T-helper 22 cell (primary cell): ENCODE results near the gene KRT6A.
"Not testable (repeated sequence)": the region's sequence is repeated elsewhere in the genome, so short reads cannot be mapped to it uniquely, and the experiment has no call there.

Experiments
- DNase-seq: peaks from one replicate; pipeline ENCODE4 v3.0.0-alpha.2; 2020; ENCODE audit warnings: low read depth

KRT6A gene

DNA sequence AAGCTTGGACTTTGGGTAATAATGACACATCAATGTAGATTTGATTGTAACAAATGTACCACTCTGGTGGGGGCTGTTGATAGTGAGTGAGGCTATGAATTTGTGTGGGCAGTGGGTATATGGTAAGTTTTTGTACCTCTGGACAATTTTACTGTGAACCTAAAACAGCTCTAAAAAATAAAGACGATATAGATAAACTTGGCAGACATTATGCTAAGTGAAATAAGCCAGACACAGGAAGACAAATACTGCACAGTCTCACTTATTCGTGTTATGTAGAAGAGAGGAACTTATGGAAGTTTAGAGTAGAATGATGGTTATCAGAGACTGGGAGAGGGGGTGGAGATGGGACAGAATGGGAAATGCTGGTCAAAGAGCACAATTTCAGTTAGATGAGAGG is 28.2 kb downstream of the KRT6A start:
- no peak for DNase-seq

DNA sequence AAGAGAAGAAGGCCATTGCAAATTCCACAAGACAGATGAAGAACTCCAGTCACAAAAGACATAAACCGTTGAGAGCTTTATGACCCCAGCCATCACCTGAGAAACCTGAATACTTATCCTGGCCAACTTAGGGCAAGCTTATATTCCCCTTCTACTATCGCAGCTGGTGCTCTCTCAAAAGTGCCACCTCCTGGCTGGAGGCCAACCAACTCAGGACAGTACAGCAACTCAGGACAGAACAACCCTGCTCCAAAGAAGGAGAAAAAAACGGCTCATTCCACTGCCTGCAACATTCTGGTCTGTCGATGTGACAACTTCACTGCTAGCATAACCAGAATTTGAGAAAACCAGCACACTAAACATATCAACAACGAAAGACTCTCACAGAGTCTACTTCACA is 31.4 kb downstream of the KRT6A start:
- DNase-seq: no peak

DNA sequence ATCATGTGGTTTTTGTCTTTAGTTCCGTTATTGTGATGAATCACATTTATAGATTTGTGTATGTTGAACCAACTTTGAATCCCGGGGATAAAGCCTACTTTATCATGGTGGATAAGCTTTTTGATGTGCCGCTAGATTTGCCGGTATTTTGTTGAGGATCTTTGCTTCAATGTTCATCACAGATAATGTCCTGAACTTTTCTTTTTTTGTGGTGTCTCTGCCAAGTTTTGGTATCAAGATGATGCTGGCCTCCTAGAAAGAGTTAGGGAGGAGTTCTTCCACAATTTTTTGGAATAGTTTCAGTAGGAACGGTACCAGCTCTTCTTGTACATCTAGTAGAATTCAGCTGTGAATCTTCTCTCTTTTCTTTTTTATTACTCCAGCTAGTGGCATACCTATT is 34.2 kb downstream of the KRT6A start:
- DNase-seq: no peak

DNA sequence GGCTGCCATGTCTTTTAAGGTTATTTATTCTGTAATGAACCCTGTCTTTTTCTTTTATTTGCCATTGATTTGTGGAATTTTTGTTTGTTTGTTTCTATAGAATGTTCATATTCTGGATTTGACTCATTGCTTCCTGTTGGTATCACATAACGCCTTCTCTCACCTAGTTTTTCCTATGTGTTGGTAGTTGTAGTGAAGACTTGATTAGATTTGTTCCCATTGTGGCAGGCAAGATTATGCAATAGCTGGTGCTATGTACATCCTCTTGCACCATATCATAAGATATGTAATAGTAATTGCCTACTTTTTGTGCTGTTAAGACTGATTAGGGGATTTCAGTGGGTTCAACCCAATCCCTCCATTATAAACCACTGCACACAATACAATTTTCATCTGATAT is 37.2 kb downstream of the KRT6A start:
- DNase-seq: no peak

DNA sequence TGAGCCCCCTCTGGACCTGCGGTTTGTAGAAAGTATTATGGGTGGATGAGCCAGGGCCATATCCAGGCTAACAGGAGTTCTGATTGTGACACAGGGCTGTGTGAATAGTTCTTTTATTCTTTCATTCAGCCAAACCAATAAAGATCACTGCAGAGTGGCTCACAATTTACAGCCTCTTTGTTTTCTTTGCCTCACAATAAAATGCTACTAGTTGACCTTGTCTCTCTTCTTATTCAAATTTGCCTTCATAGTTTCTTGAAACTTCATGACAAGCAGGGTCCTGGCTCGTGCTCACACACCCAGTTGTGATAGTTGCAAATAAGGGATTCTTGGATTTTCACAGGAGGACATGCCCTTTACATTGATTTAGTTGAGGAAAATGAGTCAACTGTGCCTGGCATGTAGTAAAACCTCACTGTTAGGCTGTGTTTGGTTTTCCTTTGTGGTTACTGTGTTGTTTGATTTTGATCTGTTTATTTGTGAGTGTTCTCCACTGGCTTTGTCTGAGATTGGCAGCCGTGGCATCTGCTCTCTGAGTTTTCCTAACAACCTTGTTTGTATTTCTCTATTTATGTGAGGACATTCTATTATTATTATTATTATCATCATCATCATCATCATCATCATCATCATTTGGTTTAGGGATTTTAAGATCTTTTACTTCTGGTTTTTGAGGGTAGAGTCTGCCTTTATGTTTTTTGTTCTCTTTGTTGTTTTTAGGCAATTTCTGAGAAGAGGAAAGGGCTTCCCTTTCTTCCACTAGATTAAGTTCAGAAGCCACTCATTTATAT is 38.5 kb downstream of the KRT6A start:
- no peak for DNase-seq

DNA sequence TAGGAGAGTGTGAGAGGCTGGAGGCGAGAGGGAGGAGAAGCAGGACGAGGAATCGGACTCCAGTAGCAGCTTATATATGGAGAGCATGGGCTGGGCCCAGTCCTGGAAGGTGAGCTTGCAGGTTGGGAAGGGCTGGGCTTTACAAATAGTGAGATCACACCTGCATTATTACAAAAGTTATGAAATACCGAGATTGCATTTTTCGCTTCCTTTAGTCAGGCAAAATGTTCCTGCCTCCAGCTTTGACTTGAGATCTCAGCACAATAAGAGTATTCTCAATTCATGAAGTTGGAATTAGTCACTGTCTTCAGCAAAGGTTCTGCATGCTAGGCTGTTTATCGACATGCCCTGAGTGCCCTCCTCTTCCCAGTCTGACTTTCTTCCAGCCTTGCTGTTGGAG is 41.0 kb downstream of the KRT6A start, which contains the start of gene KRT6B:
Gene KRT6B, minus strand, starts transcription at position 46 of the 400 bp plus-strand sequence. CDS start 68 bp downstream, outside the sequence.
- DNase-seq: no peak

DNA sequence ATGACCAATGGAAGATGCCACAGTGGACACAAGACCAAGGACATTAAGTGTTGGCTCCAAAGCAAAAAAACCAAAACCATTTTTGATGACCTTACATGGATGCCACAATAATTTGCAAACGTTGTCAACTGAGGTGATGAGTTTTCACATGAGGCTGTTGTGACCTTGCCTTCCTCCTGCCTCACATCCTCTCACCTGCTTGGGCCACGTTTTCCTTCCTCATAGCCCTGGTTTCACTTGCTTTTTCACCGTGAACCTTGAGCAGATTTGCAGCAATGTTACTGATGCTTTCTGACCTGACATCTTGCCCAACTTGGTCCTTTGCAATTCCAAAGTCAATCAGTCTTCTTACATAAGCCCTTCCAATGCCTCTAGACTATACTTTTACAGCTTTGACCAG is 44.8 kb downstream of the KRT6A start:
- DNase-seq: no peak

DNA sequence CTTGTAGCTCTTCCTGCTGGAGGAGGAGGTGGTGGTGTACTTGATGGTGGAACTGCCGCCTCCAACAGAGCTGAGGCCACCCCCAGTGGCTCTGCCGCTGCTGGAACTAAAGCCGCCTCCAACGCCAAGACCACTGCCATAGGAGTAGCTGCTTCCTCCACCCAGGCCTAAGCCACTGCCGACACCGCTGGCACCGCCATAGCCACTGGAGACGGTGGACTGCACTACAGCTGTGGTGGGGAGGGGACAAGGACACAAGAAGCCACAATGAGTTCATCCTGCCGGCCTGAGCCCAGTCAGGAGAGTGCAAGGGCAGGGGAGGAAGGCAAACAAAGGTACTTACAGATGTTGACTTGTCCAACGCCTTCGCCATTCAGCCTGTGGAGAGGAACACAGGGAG is 45.9 kb downstream of the KRT6A start:
- not testable (repeated sequence) for DNase-seq

DNA sequence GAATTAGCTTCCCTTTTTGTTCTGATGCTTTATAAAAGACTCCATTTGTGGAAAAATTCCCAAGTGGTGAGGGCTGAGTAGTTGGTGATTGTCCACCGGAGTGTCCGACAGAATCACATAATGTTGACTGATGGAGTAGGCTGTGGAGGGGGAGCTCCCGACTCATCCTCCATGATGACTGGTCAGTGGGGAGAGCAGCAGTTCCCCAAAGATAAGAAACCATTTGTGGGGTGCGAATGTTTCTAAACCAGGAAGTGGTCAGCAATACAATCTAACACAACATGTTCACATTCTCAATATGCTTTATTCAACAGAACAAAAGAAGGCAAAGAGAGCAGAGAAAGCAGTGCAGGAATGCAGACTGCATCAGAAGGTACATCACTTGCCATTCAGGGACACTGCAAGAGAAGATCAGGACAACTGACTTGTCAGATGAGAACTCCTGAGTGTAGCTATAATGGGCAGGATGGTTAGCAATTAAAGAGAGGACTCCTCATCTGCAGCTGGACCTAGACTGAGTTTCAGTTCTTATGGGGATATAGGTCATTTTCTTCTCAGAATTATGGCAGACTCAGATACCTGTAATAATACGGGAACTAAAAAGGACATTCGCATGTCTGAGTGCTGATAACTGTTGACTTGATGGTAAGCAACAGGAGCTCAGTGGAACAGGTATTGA is 46.6 kb downstream of the KRT6A start:
- DNase-seq: no peak

DNA sequence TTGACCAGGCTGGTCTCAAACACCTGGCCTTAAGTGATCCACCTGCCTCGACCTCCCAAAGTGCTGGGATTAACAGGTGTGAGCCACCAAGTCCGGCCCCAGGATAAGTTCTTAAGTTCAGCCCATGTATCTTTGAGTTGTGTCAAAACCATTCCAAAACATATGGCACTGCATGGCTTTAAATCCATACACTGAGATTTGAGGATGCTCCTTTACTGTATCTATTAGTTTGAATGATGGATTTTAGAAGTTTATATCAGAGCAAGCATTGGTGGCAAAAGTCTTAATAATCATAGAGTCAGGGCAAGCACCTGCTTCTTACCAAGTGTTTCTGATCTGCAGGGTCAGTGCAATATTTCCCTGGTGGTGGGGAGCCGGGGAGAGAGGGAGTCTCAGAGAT is 47.2 kb downstream of the KRT6A start:
- no peak for DNase-seq

DNA sequence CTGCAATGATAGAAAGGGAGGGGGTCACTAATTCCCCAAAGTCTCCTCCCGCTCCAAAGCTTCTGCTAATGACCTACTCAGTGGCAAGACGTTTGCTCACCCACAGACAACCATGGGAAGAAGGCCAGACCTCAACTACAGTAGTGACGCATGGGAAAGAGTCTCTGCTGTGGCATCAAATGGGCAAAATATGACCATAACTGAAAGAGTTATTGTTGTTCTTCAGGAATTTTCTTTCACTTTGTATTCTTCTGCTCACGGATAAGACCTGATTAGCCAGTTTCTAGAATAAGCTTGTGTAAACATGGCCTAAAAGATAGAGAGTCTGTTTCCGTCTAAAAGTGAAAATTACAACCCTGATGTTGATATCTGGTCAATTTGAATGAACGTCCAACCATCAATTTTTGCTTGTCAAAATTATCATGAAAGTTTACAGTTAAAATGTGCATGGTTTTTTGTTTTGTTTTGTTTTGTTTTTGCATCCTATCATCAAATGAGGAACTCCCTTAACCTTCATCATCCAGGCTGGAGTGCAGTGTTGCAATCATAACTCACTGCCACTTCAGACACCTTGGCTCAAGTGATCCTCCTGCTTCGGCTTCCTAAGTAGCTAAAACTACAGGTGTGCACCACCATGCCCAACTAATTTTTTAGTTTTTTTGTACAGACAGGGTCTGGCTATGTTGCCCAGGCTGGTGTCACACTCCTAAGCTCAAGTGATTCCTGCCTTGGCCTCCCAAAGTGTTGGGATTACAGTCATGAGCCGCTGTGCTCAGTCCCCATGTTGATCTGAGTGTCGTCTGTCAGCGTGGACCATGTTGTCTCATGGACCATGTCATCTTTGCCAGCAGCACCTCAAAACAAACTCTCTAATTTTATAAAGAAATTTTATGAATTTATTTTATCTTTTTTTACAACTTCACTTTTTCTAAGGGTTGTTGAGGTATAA is 48.1 kb downstream of the KRT6A start:
- no peak for DNase-seq

DNA sequence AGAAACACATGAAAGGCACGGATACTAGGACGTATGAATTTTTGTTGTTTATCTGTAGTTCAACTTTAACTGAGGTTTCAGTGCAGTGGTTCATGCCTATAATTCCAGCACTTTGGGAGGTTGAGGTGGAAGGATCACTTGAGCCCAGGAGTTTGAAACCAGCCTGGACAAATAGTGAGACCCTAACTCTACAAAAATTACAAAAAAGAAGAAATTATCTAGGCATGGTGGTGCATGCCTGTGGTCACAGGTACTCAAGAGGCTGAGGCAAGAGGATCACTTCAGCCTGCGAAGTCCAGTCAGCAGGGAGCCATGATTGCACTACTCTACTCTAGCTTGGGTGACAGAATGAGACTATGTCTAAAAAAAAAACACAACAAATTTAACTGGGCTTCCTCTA is 49.1 kb downstream of the KRT6A start:
- no peak for DNase-seq

DNA sequence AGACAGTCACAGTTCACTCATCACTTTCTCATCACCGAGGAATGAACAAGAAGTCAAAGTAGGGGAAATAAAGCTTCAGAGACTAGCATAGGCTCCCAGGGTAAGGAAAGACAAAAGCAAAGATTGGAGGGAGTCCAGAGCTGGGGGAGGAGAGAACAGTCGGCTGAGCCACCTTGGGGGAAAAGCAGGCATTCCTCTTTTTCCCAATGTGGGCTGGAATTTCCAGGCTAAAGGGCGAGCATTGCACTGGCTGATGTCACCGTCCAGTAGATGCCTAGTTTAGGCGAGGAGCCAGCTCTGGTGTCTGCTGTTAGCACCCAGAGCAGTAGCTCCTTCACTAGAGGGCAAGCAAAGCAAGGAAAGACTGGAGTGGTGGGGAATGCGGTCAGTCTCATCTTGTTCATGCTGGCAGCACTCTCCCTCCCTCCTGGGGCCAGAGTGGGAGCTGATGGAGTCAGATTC is 50.4 kb downstream of the KRT6A start:
- no peak for DNase-seq

DNA sequence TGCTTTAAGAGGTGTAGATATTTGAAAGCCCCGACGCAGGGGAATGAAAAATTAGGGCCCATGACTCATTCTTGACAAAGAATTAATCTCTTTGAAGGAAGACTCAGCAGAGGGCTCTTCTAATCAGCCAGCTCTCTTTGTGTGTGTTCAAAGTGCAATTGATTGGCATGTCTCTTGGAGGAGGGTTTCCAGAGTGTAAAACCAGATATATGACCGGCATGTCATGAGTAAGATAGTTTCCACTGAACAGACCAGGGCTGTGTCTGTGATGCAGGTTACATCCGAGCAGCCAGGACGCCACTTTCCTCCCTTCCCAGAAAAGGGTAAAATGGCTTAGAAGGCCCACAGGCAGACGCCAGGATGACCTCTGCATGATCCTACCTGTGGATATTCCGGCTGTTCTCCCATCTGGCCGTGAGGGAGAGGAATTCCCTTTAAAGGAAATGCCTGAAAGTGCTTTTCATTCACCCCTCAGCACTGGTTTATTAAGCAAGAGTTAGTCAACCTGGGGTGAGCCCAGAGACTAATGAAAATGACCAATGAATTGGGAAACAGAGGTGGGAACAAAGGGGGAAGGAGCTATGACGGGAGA is 51.6 kb downstream of the KRT6A start:
- no peak for DNase-seq

DNA sequence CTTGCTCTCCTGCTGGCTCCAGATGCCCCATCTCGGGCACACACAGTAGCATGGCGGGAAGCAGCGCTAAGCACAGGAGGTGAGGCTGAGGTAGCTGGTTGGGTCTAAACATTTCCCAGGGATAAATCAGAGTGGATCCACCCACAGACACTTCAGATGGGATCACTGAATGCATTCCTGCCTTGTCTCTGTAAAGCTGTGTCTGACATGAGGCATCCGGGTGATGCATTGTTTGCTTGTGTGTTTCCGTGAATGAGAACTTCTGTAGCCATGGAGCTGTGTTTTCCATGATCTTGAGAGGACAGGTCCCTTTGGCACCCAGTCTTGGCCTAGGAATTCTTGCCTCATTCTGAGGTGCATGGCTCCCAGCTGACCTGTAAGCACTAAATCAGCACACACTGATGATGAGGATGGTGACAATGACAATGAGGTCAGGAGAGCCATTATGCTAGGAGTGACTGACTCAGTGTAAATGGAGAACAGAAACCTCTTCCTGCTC is 52.2 kb downstream of the KRT6A start:
- DNase-seq: no peak

DNA sequence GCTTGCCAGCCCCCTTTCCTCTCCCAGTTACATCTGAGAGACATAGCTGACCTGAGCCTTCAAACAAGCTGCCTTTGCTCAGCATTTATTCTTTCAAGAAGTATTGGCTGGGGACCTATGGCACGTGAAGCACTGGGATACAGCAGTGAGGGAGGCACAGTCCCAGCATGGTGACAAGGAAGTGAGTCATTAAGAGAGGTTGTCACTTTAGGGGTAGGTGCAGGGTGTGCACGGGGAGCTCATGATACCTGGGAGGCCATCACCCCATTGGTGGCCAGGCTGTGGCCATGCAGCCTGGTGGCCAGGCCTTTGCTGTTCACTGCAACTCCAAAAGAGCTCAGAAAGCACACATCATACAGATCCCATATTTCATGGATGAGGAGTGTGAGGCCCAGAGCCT is 53.2 kb downstream of the KRT6A start:
- no peak for DNase-seq

DNA sequence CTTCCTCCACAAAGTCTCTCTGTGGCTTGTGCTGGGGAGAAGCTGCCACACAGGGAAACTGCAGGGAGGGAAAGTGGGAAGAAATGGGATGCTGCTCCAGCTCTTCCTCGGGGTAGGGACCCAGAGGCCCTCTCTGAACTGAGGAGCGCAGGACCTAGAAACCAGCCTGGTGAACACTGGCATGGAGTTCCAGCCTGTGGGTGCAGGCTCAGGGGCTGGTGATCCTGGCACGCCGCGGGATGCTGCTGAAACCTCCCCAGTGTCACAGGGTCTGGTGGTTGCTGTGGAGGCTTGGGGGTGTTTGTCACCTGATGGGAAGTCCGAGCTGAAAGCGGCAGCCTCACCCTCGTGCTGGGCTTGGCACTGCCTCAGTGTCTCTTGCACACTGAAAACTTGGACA is 53.6 kb downstream of the KRT6A start:
- DNase-seq: no peak

DNA sequence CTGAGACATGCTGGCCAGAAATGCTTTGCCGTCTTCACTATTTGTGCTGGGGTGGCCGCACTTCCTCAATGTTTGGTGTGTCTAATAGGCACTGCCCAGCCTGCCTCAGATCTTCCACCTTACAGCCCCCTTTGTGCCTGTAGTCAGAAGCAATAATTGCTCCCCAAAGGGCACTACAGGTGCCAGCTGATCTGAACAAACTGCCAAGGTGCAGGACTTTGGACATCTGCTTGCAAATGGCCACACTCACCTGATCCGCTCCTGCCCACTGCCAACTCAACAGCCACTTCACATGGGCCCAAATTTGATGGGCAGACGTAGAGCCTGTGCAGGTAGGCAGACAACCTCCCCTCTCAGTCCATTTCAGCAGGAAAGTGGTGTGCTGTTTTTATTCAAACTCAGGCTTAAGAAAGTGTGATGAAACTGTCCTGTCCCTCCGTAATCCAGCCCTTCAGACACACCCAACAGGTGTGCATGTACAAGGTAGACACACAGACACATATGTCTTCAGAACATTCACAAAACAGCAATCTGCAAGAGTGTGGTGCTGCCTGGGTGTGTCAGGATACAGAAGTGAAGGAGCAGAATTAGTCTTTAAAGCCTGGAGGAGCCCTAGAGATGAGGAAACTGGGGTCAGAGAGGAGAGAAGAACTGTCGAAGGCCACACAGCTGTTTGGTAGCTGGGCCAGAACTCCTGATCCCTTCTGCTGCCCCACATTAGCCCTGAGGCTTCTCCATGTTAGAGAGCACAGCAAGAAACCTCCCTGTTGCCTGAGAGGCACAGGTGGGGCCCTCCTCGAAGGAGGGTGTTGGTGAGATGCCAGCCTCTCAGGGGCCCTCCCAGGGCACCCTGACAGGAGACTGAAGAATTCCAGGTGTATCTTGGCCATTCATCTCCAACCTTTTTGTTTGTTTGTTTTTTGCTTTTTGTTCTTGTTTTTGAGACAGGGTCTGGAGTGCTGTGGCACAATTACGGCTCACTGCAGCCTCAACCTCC is 54.5 kb downstream of the KRT6A start:
- no peak for DNase-seq

DNA sequence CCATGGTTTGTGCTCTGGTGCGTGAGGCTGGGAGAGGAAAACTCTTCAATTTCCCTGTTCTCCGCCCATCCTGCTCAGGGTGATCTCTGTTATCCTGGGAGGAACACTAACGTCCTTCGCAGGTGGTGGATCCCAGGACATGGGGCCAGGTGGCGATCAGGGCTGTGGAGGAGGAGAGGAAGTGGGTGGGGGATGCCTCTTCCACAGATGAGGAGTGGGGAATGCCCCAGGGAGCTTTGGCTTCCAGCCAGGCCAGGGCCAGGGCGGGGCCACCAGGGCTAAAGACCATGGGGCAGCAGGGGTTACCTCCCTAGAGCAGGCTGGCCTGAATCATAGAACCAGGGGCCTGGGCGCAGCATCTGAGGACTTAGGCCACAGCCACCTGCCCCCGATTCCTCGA is 55.5 kb downstream of the KRT6A start:
- no peak for DNase-seq
